HepG2 (cell line): ENCODE data around the gene ARHGAP45. TPM values are rescaled to one million over a fixed set of nuclear protein-coding genes. Genes with fewer than 3 reads are reported as not detected.

Experiments
- ATAC-seq: fragments of 200-7000 bp; cut with Tn5 transposase; 3 replicates; pipeline ENCODE4 v1.9.1; 2020; ENCODE audit warnings: mild to moderate bottlenecking, moderate library complexity
- BruUV-seq: library from RNA; stranded (reverse); fragments of 400-500 nt; replicated peaks from 2 replicates; lab custom pipeline; 2021; lab: Mats Ljungman, UMichigan
- CTCF ChIA-PET: fragments of 300-600 bp; formaldehyde crosslinking; extraction: SDS; loops from one replicate; lab custom pipeline; 2021; ENCODE audit warnings: low total read pairs, inconsistent platforms, low intra/inter-chr PET ratio; lab: Yijun Ruan, JAX
- POLR2A ChIA-PET: fragments of 350-600 bp; sonication (Branson Sonifier 250); formaldehyde crosslinking; loops from one replicate; lab custom pipeline; 2020; ENCODE audit warnings: antibody characterized with exemption, inconsistent platforms; lab: Yijun Ruan, JAX
- DNase-seq: peaks from one replicate; pipeline ENCODE4 v3.0.0-alpha.2; 2015; ENCODE audit warnings: low spot score
- FAIRE-seq: peaks from 3 replicates; lab custom pipeline; 2011; peaks lifted over from hg19 to GRCh38; lab: Jason Lieb, UNC
- H2AFZ ChIP-seq: one replicate; pipeline ENCODE4 v1.6.1; 2011; ENCODE audit warnings: low read length, inconsistent platforms
- H3K27ac ChIP-seq: fragments of 300-600 bp; 3 replicates; pipeline ENCODE4 v1.8.0; 2011; ENCODE audit warnings: mixed run types, mild to moderate bottlenecking, mixed read lengths, low read length, inconsistent platforms; ENCODE audit not compliant: insufficient read depth; ENCODE audit errors: extremely low read length
- H3K27me3 ChIP-seq, 2 experiments: fragments of 200-600 bp in 1 of 2; 2 replicates in 1 of 2; 3 replicates in 1 of 2; pipeline versions ENCODE4 v1.6.0 to v1.8.0; 2011; ENCODE audit warnings: low read length in 2 of 2, mild to moderate bottlenecking in 2 of 2, moderate library complexity in 2 of 2, inconsistent platforms in 1 of 2; ENCODE audit not compliant: insufficient read depth in 2 of 2, control insufficient read depth in 1 of 2
- H3K36me3 ChIP-seq, 2 experiments: fragments of 200-600 bp in 1 of 2; replicated peaks in 1 of 2; 2 replicates in 1 of 2; 3 replicates in 1 of 2; pipeline versions ENCODE4 v1.5.1 to v1.8.0; 2011; ENCODE audit warnings: low read length in 2 of 2, inconsistent platforms in 1 of 2; ENCODE audit not compliant: insufficient read depth in 2 of 2, control insufficient read depth in 1 of 2
- H3K4me1 ChIP-seq: 2 replicates; pipeline ENCODE4 v1.5.1; 2012; ENCODE audit warnings: low read length, inconsistent platforms; ENCODE audit not compliant: insufficient read depth
- H3K4me2 ChIP-seq: 2 replicates; pipeline ENCODE4 v1.6.0; 2011; ENCODE audit warnings: low read depth, low read length, inconsistent platforms
- H3K4me3 ChIP-seq, 3 experiments: fragments of 200-600 bp in 1 of 3; sonication (generic), shearing (Covaris generic) in 1 of 3; replicated peaks in 1 of 3; 2 replicates each; pipeline ENCODE4 v1.5.1; 2011 to 2016; ENCODE audit warnings: low read length in 3 of 3, inconsistent platforms in 2 of 3, low read depth in 2 of 3, mild to moderate bottlenecking in 2 of 3, control low read depth in 1 of 3, mixed read lengths in 1 of 3; ENCODE audit not compliant: insufficient read depth in 1 of 3
- H3K79me2 ChIP-seq: one replicate; pipeline ENCODE4 v1.6.1; 2011; ENCODE audit warnings: low read length, inconsistent platforms; ENCODE audit not compliant: insufficient read depth
- H3K9ac ChIP-seq: 2 replicates; pipeline ENCODE4 v1.6.0; 2011; ENCODE audit warnings: mild to moderate bottlenecking, low read depth, low read length, inconsistent platforms; ENCODE audit not compliant: insufficient read depth
- H3K9me3 ChIP-seq: 2 replicates; pipeline ENCODE4 v1.5.1; 2012; ENCODE audit warnings: mild to moderate bottlenecking, low read length
- H4K20me1 ChIP-seq: 2 replicates; pipeline ENCODE4 v1.6.0; 2011; ENCODE audit warnings: inconsistent platforms, mild to moderate bottlenecking, low read length, moderate library complexity; ENCODE audit not compliant: insufficient read depth
- GATAD2A ChIP-seq: IDR thresholded peaks from 2 replicates; pipeline ENCODE4 v1.6.1; 2016
- KLF13 ChIP-seq: sonication (generic); formaldehyde crosslinking; IDR thresholded peaks from 2 replicates; pipeline ENCODE4 v1.4.0; 2020; ENCODE audit warnings: mild to moderate bottlenecking, missing genetic modification reagents
- KLF15 ChIP-seq: sonication (generic); formaldehyde crosslinking; IDR thresholded peaks from 2 replicates; pipeline ENCODE4 v1.8.1; 2023; ENCODE audit warnings: borderline replicate concordance, mild to moderate bottlenecking, inconsistent platforms, missing genetic modification reagents, mixed read lengths
- MAF1 ChIP-seq: sonication (generic); formaldehyde crosslinking; IDR thresholded peaks from 2 replicates; pipeline ENCODE4 v1.5.0; 2020; ENCODE audit warnings: missing genetic modification reagents, borderline replicate concordance
- NFYC ChIP-seq: IDR thresholded peaks from 2 replicates; pipeline ENCODE4 v1.6.1; 2016; ENCODE audit warnings: missing genetic modification reagents, missing compliant biosample characterization
- PAF1 ChIP-seq: IDR thresholded peaks from 2 replicates; pipeline ENCODE4 v1.6.1; 2016; ENCODE audit warnings: missing genetic modification reagents, missing compliant biosample characterization
- PITX1 ChIP-seq: sonication (generic); formaldehyde crosslinking; IDR thresholded peaks from 2 replicates; pipeline ENCODE4 v1.5.1; 2020; ENCODE audit warnings: mild to moderate bottlenecking, missing genetic modification reagents
- PRPF4 ChIP-seq: fragments of 200-400 bp; formaldehyde crosslinking; IDR thresholded peaks from 2 replicates; pipeline ENCODE4 v1.6.1; 2016; ENCODE audit warnings: low read length, low read depth; ENCODE audit not compliant: poor library complexity, severe bottlenecking
- RBFOX2 ChIP-seq: fragments of 200-400 bp; formaldehyde crosslinking; IDR thresholded peaks from 2 replicates; pipeline ENCODE4 v1.6.1; 2017; ENCODE audit warnings: low read depth, mild to moderate bottlenecking, low read length
- SOX6 ChIP-seq, 2 experiments: fragments of 450-650 bp in 1 of 2; sonication (generic) in 1 of 2; formaldehyde crosslinking in 1 of 2; IDR thresholded peaks; 2 replicates each; pipeline versions ENCODE4 v1.4.0 to v1.6.1; 2017 to 2020; ENCODE audit warnings: antibody characterized with exemption in 1 of 2, mild to moderate bottlenecking in 1 of 2, missing genetic modification reagents in 1 of 2
- ZFP91 ChIP-seq: sonication (generic); formaldehyde crosslinking; IDR thresholded peaks from 2 replicates; pipeline ENCODE4 v1.9.0; 2022; ENCODE audit warnings: missing genetic modification reagents, mild to moderate bottlenecking, borderline replicate concordance
- ZGPAT ChIP-seq: IDR thresholded peaks from 2 replicates; pipeline ENCODE4 v1.6.1; 2016; ENCODE audit warnings: mild to moderate bottlenecking
- ZNF44 ChIP-seq: sonication (generic); formaldehyde crosslinking; IDR thresholded peaks from 2 replicates; pipeline ENCODE4 v1.5.1; 2020; ENCODE audit warnings: mild to moderate bottlenecking, missing genetic modification reagents
- ZNF564 ChIP-seq: sonication (generic); formaldehyde crosslinking; IDR thresholded peaks from 2 replicates; pipeline ENCODE4 v1.8.1; 2023; ENCODE audit warnings: mild to moderate bottlenecking, missing genetic modification reagents
- ZNF567 ChIP-seq: sonication (generic); formaldehyde crosslinking; IDR thresholded peaks from 2 replicates; pipeline ENCODE4 v1.8.1; 2023; ENCODE audit warnings: mild to moderate bottlenecking, missing genetic modification reagents, borderline replicate concordance
- WGBS: methylation state at CpG from one replicate; pipeline ENCODE4 v1.1.6; 2017; ENCODE audit warnings: low lambda C conversion rate; 5-methylcytosine and 5-hydroxymethylcytosine counted together
- in situ Hi-C: cut with HindIII; loops from 2 replicates; pipeline ENCODE4 v1.10.0; 2017; ENCODE audit warnings: low pct_unique_long_range_greater_than_20kb; ENCODE audit not compliant: extremely low pct_ligation_motif_present
- intact Hi-C: fragments of 100-400 bp; cut with micrococcal nuclease; formaldehyde crosslinking; loops from one replicate; pipeline ENCODE4 v1.10.0; 2022; ENCODE audit not compliant: unreplicated experiment
- polyA plus RNA-seq, 8 experiments: library from polyadenylated mRNA; depleted of rRNA in 3 of 8; stranded (reverse) in 7 of 8; unstranded in 1 of 8; fragments of >200 nt; fragmentation: Illumina TruSeq in 4 of 8; extraction: Trizol in 4 of 8; gene quantifications; 2 replicates each; pipeline versions ENCODE4 v1.2.1 to v1.2.3, GENCODE V29; 2011 to 2016; ENCODE audit warnings: low read depth in 4 of 8, missing spikeins in 1 of 8, mixed read lengths in 1 of 8; ENCODE audit not compliant: insufficient read depth in 1 of 8
- total RNA-seq, 5 experiments: library from RNA; depleted of rRNA; stranded (reverse); fragments of >200 nt; fragmentation: Illumina TruSeq; extraction: Trizol; gene quantifications; 2 replicates each; pipeline ENCODE4 v1.2.3, GENCODE V29; 2016; ENCODE audit warnings: low read depth in 1 of 5
- TF ChIP-seq, protein P1 (sequence below): sonication (generic); formaldehyde crosslinking; IDR thresholded peaks from 2 replicates; pipeline ENCODE4 v1.4.0; 2020; ENCODE audit warnings: missing genetic modification reagents, borderline replicate concordance

The ARHGAP45 gene
- total and polyA plus RNA-seq, 2 of the 13 experiments (the other 11 are each of a cell fraction or from before 2014, with no cell fraction given), result 0.84 to 32.0 TPM

GRCh38 chr19:1039646-1040475, 27.1 kb upstream of the ARHGAP45 start, which contains the start of gene ABCA7:
ABCA7 (plus strand) TSS chr19:1040107; CDS start chr19:1041362, 1,255 bp downstream.
- no TSS peak for BruUV-seq
- 11% methylated on average over 22 of the region's 56 CpGs for WGBS
- TF ChIP-seq KLF13 (CRISPR knock-in tag) (0 out of 2 replicates have a peak, but pooled peaks have one; percentile 51), PAF1 (CRISPR knock-in tag) (no peak), ZNF564 (CRISPR knock-in tag) (0 out of 2 replicates have a peak, but pooled peaks have one; percentile 39), RBFOX2 (peak; percentile 73), ZNF567 (CRISPR knock-in tag) (peak; percentile 66; the same call in 1 of the 2 replicates), KLF15 (CRISPR knock-in tag) (no peak), PITX1 (CRISPR knock-in tag) (peak; percentile 85), ZGPAT (CRISPR knock-in tag) (peak; percentile 71), GATAD2A (CRISPR knock-in tag) (0 out of 2 replicates have a peak, but pooled peaks have one; percentile 41), PRPF4 (no peak), ZFP91 (CRISPR knock-in tag) (peak; percentile 100), ZNF44 (0 out of 2 replicates have a peak, but pooled peaks have one; percentile 70), NFYC (peak; percentile 100), SOX6 (IDR thresholded peaks at IDR 0.05) (no peak), SOX6 (CRISPR knock-in tag; IDR thresholded peaks at IDR 0.05) (peak; percentile 36; the same call in 1 of the 2 replicates), MAF1 (CRISPR knock-in tag) (no peak)
- TF ChIP-seq, protein P1, sequence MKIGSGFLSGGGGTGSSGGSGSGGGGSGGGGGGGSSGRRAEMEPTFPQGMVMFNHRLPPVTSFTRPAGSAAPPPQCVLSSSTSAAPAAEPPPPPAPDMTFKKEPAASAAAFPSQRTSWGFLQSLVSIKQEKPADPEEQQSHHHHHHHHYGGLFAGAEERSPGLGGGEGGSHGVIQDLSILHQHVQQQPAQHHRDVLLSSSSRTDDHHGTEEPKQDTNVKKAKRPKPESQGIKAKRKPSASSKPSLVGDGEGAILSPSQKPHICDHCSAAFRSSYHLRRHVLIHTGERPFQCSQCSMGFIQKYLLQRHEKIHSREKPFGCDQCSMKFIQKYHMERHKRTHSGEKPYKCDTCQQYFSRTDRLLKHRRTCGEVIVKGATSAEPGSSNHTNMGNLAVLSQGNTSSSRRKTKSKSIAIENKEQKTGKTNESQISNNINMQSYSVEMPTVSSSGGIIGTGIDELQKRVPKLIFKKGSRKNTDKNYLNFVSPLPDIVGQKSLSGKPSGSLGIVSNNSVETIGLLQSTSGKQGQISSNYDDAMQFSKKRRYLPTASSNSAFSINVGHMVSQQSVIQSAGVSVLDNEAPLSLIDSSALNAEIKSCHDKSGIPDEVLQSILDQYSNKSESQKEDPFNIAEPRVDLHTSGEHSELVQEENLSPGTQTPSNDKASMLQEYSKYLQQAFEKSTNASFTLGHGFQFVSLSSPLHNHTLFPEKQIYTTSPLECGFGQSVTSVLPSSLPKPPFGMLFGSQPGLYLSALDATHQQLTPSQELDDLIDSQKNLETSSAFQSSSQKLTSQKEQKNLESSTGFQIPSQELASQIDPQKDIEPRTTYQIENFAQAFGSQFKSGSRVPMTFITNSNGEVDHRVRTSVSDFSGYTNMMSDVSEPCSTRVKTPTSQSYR, result no peak

More at GRCh38 chr19:1039646-1040475, 27.1 kb upstream of the ARHGAP45 start, which contains the start of gene ABCA7:
- DNase-seq, result peak; percentile 90
- intact Hi-C loops (no loop called here), in situ Hi-C loops (no loop called here)
- peak; percentile 91 for ATAC-seq
- Histone ChIP-seq H3K27me3 (no peaks in the 10 kb centered on the region), H3K4me1 (peaks cover 25% of the 10 kb centered on the region), H3K9ac (peak within 1 kb of the TSS; percentile 58), H3K27ac (peak within 1 kb of the TSS; percentile 23), H3K4me3 (peak within 1 kb of the TSS; percentile 62 to 79 (median 73)), H3K4me2 (peak within 1 kb of the TSS; percentile 98), H3K79me2 (no peaks in the 10 kb centered on the region), H2AFZ (no peak within 1 kb of the TSS), H3K9me3 (no peaks in the 10 kb centered on the region), H4K20me1 (no peaks in the 10 kb centered on the region), H3K36me3 (peaks cover 4 to 17% of the 10 kb centered on the region in 2 experiments; a peak in 4 of 5 replicates)
- ChIA-PET POLR2A (interaction anchor here (0.7 to 4.1 kb wide), 8 partner anchors 11 to 56 kb away, joined by 3 to 71 read pairs (median 4); partner anchors contain the start of genes CNN2 and RNU6-2), CTCF (no interaction called here)
- peak; percentile 54 for FAIRE-seq
